Stimulated activated CD8-positive, alpha-beta memory T cell treated with anti-CD3 and anti-CD28 coated beads, Interleukin-12 subunit alpha, Interleukin-12 subunit beta, amount 100 ng/mL, for 1 hour (primary cell): ENCODE data around the gene COX11.

Experiments used
- DNase-seq: peaks from one replicate; pipeline ENCODE4 v3.0.0-alpha.2; 2020; ENCODE audit warnings: low read depth

Gene COX11

DNA sequence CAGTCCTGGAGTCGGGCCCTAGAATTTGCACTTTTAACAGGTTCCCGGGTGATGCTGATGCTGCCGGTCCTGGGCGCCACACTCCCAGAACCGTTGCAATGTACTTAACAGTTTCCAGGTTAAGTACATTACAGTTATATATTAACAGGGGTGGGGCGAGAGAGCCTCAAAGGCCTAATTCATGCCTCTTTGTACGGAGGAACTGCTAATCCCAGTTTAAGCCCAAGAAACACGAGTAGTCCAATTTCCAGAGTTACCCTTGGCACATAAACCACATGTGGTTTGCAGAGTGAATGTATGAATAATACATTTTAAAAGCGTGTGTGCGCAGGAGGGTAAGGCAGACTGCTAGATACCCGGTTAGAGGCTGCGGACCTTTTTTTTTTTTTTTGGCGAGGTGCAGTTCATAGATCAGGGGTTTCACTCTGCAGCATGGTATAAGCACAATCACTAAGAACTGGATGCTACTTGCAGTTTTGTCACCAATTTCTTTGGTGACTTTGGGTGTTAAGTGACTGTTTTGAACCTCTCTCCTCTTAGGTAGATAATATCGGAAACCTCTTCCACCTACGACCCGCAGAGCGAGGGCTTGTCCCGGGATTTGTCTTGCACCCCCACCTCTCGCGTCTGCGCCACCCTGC, 713 bp downstream of the COX11 start:
- DNase-seq: no peak

DNA sequence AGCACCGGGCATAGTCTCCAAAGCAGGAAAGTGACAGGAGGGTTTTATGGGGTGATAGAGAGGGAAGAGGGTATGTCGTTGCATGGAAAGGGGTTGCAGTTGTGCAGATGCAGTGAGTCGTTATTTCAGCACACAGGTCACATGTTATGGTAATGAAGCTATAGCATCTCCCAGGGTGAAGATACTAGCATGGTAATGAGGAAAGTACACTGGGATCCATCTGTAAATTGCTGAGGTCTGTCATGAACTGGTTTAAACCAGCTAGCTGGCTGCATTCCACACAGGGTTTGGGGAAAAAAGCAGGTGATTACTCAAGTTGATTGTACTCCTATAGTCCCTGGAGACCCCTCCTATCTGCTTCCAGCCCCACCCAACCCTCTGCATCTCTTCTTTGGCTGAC, 11.7 kb downstream of the COX11 start:
- DNase-seq: no peak

DNA sequence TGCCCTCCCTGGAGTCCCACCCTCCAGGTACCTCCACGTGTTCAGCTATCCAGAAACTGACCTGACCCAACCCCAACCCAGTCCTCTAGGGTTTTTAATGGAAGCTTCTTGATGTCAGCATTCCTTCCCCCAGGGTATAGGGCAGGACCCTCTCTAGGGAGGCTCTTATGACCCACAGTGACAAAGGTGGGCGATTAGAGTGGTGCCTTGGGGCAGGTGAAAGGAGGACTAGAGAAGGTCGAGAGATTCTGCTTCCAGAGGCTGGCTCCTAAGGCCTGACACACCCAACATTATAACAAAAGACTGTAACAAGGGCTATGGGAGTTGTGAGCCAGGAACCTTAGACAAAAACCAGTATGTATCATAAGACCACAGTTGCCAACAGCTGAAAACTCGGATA, 17.2 kb downstream of the COX11 start:
- no peak for DNase-seq

DNA sequence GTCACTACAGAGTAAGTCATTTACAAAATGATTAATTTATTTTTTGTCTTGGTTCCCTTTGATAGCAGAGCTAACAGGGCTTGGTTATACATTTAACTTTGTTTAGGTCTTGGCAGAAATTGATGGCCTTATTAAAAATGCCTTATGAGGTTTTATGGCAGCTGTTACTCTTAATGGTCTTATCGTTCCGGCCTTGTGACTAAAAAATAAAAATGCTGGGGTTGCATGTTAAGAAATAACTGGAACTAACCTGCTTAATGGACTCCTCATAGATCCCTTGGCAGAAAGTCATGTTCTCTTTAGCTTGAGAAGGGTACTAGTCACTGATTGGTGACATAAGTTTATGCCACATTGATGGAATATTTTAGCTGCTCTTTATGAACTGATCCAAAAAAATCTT, 18.3 kb downstream of the COX11 start:
- DNase-seq: no peak

DNA sequence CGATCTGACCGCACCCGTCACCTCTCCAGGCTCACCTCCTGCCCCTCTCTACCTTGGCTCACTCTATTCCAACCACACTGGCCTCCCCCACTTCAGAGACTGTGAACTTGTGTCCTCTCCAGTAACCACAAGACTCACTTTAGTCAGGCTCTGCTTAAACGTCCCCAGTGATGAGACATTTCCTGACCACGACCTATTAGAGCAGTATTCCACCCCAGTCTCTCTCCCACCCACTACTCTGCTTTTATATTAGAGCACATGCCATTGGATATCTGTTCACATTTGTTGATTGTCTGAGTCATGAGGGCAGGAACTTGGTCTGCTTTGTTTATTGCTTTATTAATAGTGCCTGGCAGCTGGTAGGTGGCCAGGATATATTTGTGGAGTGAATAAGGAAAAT, 20.1 kb downstream of the COX11 start:
- no peak for DNase-seq

DNA sequence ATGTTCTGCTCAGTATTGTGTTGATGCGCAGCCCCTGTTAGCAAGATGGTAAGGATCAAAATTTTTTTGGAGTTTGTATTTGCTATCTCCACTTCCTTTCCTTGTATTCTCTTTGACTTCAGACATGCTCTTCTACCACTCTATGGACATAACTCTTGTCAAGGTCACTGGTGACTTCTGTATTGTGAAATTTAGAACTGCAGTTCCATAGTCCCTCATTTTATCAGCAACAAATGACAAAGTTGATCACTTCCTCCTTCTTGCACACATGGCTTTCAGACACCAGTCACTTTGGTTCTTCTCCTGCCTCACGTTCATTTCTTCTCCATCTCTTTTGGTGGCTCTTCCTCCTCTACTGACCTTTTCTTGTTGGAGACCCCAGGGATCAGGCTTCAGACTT, 21.1 kb downstream of the COX11 start:
- no peak for DNase-seq

DNA sequence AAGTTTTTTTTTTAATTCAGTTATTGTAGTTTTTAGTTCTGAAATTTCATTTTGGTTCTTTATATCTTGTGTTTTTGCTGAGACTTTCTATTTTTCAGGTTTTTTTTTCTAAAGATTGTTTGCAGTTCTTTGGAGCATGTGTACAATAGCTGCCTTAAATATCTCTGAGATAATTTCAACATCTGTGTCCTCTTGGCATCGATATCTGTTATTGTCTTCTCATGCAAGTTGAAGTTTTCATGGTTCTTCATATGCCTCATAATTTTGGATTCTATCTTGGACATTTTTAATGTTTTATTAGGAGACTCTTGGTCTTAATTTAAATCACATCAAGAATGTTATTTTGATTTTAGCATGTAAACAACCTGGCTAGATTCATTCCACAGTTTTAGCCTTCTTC, 22.8 kb downstream of the COX11 start:
- no peak for DNase-seq

DNA sequence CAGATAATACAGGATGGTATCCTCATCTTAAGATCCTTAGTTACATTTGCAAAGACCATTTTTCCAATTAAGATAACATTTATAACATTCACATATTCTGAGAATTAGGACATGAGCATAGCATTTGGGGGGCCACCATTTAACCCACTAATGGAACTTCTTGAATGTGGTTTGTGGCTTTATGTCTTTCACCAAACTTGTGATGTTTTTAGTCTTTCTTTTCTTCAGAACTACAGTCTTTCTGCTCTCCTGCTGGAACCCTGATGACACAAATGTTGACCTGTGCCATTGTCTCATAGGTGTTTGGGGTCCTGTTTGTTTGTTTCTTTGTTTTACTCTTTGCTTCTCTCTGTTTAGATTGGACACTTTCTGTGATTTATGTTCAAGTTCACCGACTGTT, 23.2 kb downstream of the COX11 start:
- DNase-seq: no peak

DNA sequence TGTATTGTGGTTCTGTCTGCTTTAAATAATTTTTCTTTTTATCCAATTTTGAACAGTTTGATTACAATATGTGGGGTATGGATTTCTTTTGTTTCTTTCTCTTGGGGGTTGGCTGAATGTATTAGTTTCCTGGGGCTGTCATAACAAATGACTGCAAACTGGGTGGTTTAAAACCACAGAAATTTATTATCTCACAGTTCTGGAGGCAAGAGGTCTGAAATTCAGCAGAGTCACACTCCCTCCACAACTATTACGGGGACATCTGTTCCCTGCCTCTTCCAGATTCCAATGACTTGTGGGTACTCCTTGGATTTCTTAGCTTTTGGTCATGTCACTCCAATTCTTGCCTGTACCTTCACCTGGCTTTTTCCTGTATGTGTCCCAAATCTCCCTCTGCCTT, 23.7 kb downstream of the COX11 start:
- DNase-seq: no peak

DNA sequence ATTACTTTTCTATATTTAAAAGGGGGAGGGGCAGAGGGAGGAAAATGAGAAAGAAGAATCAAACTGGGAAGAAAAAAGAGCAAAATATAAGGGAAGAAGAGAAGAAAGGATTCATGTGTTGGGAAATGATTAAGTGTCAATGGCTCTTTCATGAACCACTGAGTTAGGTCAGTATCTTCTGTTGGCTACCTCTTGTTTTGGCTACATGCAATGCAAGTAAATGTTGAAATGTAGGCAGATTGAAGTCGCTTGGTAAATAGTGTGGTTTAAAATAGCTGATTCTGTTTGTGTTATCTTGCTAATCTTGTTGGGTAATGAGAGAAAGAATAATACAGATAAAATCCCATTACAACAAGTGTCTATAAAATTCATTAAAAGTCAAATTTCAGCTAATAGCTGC, 27.2 kb downstream of the COX11 start:
- no peak for DNase-seq

DNA sequence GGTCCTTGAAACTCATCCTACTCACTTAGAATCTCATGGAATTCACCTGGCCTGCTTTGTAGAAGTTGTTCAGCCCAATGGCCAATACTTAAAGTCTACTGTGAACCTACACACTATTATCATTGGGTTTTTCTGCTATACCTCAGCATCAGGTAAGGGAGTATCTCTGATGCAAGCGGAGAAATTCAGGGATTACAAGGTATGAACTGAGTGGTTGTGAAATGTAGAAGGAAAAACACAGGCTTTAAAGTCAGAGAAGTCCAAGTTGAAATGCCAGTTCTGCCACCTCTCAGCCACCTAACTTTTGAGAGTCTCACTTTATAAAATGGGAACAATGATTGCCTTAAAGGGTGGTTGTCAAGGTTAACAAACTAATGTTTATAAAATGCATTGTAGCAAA, 31.0 kb downstream of the COX11 start:
- DNase-seq: no peak

DNA sequence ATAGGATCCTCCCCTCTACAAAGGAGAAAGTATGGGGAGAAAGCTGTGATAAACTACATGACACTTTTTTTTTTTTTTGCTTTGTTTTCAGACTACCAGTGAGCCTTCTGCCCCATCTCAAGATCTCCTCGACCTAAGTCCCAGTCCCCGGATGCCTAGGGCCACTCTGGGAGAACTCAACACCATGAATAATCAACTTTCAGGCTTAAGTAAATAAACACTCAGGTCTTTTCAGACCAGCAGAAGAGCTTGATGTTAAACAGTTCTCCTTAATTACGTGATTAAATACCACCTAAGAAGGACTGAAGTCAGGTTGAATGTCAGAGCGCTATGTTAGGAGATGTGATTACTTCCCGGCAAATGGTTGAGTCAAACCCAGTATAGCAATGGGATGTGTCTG, 31.4 kb downstream of the COX11 start:
- no peak for DNase-seq

DNA sequence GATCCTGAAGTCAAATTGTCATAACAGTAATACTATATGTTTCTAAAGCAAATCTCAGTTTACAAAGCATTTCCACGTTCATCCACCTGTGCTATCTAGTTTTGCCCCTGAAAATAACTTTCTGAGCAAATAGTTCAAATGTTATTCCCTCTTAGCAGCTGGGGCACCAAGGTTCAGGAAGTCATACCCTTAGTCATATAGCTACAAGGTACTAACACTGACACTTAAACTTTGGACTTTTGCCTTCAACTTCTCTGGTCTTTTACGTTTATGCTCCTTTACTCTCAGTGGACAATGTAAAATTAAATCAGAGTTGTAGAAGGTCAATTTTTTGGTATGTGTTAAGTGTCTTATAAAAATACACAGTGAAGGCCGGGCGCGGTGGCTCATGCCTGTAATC, 33.0 kb downstream of the COX11 start:
- DNase-seq: no peak

DNA sequence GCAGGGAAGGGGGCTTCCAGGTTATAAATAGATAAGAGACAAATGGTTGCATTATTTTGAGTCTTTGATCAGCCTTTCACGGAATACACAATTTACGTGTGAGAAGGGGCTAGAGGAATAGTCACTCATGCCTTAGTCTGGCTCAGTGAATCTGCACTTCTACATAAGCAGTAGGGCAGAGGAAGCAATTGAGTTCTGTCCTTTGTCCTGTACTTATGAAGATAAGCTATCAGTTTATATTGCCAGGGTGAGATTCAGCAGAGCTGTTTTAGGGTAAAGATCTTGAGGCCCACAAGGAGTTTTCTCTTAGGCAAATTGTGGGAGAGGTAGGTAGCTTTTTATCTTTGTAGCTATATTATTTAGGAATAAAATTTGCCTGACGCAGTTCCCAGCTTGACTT, 34.5 kb downstream of the COX11 start:
- no peak for DNase-seq

DNA sequence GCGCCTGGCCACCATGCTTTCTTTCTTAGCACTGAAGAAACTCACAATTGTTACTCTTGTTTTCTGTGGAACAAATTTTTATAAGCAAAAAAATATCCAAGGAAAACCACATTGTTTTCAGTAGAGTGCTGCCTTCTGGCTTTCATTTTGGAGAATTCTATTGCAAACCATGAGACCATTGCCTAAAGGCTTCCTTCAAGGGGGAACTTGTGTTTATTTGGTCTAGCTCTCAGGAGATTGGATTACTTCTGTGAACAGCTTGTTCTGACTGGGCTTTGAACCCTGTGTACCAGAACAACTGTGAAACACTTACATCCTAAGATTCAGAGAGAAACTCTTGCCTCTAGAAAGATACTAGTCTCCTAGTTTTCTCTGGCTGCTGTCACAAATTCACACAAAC, 35.7 kb downstream of the COX11 start:
- DNase-seq: no peak

DNA sequence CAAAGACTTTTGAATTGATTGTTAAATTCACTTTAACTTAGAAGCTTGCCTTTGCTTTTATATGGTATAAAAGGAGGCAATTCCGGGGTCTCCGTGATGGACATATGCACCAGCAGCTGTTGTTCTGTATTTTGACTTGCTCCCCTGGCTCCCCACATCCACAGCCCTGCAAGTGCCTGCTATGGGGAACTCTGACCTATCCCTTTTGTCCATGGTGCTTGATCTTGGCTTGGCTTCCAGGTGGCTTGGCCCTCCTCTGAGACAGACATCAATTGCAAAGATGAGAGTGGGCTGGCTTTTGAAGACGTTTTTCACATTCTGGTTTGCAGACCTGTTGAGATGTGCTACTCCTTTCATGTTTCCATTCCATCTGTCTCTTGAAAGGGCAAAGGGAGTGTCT, 40.9 kb downstream of the COX11 start:
- no peak for DNase-seq

DNA sequence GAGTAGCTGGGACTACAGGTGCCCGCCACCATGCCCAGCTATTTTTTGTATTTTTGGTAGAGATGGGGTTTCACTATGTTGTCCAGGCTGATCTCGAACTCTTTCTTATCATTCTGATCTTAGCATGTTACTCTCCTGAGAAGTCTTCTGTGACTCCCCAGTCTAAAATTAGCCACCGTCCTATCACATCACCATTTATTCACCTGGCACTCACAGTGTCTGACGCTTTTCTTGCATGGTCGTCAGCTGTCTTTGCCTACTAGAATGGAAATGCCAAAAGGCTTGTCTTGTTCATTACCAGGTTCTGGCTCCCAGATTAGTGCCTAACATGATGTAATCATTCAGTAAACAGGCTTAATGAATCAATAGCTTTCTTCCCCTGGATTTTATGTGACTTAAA, 44.0 kb downstream of the COX11 start:
- no peak for DNase-seq

DNA sequence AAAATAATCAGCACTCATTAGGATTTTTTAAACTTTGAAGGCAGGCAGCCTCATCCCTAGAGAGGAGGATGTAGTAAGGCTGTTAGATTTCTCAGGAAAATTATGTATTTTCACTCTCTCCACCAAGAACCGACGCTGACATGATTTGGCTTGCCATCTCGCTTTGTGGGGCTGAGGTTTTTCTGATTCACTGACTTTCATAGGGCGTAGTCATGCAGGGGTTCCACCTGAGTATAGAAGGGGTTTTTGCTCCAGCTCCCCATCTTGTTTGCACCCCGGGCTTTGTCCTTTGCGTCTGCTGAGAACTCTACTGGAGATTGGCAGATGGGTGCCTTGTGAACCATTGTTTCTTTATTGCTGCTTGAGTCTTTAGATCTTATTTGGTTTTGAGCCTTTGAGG, 47.6 kb downstream of the COX11 start:
- no peak for DNase-seq

DNA sequence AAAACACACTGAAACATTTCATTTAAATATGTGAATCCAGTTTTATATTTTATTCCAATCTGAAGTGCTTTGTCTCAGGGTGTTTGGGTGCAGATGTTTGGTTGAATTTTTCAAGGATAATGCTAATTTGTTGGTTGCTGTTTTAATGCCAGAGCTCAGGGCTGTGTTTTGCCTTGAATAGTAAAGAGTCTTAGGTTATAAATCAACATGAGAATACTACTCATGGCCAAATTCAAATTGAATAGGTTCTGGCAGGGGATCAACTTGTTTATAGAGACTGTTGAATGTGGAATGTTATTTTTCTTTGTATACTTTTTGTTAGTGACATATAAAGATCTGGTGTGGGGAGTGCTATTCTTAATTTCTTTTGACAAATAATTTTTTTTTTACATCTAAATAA, 49.0 kb downstream of the COX11 start:
- no peak for DNase-seq

DNA sequence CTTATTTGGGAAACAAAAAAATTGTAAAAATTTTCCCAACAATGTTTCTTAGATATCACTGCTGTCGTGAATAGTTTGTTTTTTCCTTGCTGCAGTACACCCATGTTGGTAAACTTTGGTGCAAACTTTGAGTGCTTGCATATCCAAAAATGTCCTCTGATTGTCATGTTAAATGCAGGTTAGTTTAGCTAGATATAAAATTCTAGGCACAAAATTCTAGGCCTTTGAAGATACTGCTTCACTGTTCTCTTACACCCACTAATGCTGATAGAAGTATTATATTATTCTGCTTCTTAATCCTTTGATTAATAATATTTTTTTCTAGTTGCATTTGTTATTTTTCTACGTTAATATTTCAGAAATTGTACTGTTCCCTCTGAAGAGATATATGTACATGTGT, 51.7 kb downstream of the COX11 start:
- DNase-seq: no peak
